SK-N-SH treated with all-trans-retinoic acid at 6 μM for 48 hours (cell line): ENCODE measurements around the gene CAPN13.

ENCODE experiments used
- ARNTL ChIP-seq: fragments of 450-650 bp; formaldehyde crosslinking; IDR thresholded peaks from 2 replicates; pipeline ENCODE4 v1.5.0; 2020; ENCODE audit warnings: low read depth, mild to moderate bottlenecking, moderate library complexity, borderline replicate concordance
- GLIS3 ChIP-seq: fragments of 250-450 bp; sonication (Bioruptor Pico); IDR thresholded peaks from 2 replicates; pipeline ENCODE4 v1.5.0; 2020; ENCODE audit warnings: mild to moderate bottlenecking, moderate library complexity
- ISL1 ChIP-seq: fragments of 250-450 bp; sonication (Bioruptor Pico); IDR thresholded peaks from 2 replicates; pipeline ENCODE4 v2.1.2; 2022; ENCODE audit warnings: mild to moderate bottlenecking, moderate library complexity
- RARB ChIP-seq: fragments of 250-450 bp; sonication (Bioruptor Pico); IDR thresholded peaks from 2 replicates; pipeline ENCODE4 v1.8.0; 2021; ENCODE audit warnings: mild to moderate bottlenecking, moderate library complexity
- TCF4 ChIP-seq: fragments of 250-450 bp; sonication (Bioruptor Pico); IDR thresholded peaks from 2 replicates; pipeline ENCODE4 v1.8.0; 2021; ENCODE audit warnings: mild to moderate bottlenecking, moderate library complexity, borderline replicate concordance
- ZFP3 ChIP-seq: fragments of 250-450 bp; sonication (Bioruptor Pico); IDR thresholded peaks from 2 replicates; pipeline ENCODE4 v1.5.0; 2020; ENCODE audit warnings: mild to moderate bottlenecking, moderate library complexity
- ZFP30 ChIP-seq: fragments of 450-650 bp; formaldehyde crosslinking; IDR thresholded peaks from 2 replicates; pipeline ENCODE4 v1.5.0; 2022; ENCODE audit warnings: mild to moderate bottlenecking, moderate library complexity
- ZNF565 ChIP-seq: fragments of 450-650 bp; formaldehyde crosslinking; conservative IDR thresholded peaks from 2 replicates; pipeline ENCODE4 v1.5.0; 2020; ENCODE audit warnings: low read depth, mild to moderate bottlenecking, moderate library complexity
- ZNF70 ChIP-seq: fragments of 450-650 bp; formaldehyde crosslinking; IDR thresholded peaks from 2 replicates; pipeline ENCODE4 v1.5.0; 2020; ENCODE audit warnings: mild to moderate bottlenecking, moderate library complexity
- TF ChIP-seq, protein P1 (sequence below): fragments of 250-450 bp; sonication (Bioruptor Pico); IDR thresholded peaks from 2 replicates; pipeline ENCODE4 v1.8.0; 2020; ENCODE audit warnings: mild to moderate bottlenecking, moderate library complexity, borderline replicate concordance

DNA sequence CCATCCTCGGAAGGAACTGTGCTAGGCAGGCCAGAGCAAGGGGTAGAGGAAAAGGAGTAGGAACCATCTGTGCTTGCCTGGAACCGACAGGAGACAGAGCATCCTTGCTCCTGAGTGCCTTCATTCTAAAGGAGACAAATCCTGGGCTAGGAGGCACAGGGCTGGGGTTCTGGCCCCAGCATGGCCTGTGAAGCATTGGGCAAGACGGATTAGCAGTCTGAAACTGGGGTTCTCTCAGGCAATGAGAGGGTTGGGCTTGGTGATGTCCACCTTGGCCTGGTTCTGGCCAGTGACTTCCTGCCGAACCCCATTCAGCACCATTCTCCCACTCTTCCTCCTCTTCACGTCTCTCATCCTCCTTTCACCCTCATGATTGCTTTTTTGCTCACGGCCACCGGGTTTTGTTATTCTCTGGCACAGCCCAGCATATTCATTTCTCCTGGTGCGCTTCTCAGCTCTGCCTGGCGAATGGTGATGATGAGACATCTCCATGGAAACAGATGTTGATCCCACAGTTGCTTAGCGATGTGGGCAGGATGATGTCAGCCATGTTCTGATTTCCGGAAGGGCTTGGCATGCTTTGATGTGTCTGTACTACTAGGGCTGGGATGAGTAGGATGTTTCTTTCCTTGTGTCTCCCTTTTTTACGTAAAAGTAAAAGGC lies 127.7 kb downstream of the CAPN13 start:
- TF ChIP-seq TCF4 (CRISPR knock-in tag) (no peak), ZFP3 (CRISPR knock-in tag) (no peak), ISL1 (CRISPR knock-in tag) (no peak), GLIS3 (CRISPR knock-in tag) (no peak), ZFP30 (CRISPR knock-in tag) (no peak), ZNF70 (CRISPR knock-in tag) (no peak), ARNTL (CRISPR knock-in tag) (no peak), ZNF565 (CRISPR knock-in tag) (no peak), RARB (CRISPR knock-in tag) (no peak)
- TF ChIP-seq, protein P1, sequence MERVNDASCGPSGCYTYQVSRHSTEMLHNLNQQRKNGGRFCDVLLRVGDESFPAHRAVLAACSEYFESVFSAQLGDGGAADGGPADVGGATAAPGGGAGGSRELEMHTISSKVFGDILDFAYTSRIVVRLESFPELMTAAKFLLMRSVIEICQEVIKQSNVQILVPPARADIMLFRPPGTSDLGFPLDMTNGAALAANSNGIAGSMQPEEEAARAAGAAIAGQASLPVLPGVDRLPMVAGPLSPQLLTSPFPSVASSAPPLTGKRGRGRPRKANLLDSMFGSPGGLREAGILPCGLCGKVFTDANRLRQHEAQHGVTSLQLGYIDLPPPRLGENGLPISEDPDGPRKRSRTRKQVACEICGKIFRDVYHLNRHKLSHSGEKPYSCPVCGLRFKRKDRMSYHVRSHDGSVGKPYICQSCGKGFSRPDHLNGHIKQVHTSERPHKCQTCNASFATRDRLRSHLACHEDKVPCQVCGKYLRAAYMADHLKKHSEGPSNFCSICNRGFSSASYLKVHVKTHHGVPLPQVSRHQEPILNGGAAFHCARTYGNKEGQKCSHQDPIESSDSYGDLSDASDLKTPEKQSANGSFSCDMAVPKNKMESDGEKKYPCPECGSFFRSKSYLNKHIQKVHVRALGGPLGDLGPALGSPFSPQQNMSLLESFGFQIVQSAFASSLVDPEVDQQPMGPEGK (CRISPR knock-in tag) = no peak
